ENCODE measurements around the gene SNRPD3. TPM values are rescaled to one million over a fixed set of nuclear protein-coding genes. Genes with fewer than 3 reads are reported as not detected.

The SNRPD3 gene
- total RNA-seq, 1 donor, result 57.5 TPM

DNA sequence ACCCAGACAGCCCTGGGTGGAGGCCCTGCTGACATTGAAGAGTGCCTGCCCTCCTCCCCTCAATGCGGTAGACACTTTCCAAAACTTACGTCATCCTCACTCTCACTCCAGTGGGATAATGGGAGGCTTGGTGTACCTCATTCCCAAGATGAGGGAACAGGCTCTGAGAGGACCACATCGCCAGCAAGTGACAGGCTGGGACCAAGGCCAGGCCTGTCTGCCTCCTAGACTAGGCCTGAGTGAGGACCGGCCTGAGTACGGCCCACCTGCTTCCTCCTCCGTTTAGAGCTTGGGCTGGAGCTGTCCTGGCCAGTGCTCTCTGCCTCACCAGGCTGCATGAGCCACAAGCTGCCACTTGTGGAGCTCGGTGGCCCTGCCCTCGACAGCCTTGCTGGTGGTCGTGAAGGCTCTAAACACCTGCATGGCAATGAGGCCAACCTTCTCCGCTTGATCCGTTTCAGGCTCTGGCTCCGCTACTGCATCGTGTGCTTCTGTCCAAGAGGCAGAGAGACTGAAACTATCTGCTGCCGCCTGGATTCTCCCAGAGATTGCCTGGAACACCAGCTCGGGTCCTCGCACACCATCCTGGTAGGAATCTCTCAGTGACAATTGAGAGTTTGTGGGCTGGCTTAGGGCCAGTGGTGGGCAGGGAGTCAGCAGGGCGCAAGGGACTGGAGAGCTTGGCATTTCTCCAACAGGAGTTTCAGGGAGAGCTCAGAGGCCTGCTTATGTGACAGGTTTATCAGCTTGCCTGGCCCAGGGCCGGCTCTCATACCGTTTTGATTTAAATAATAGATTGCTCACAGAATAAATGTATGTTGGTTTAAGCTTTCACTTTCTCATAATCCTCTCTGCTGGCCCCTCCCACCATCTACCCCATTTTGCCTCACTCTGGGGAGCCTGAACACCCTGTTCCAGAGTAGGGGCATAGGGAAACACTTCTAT lies 27.7 kb downstream of the SNRPD3 start:
- Histone ChIP-seq H3K79me2 (ENCODE audit: insufficient read depth, low read length) (no peaks in the 10 kb centered on the region), H2AFZ (ENCODE audit: low read length) (no peak overlapping the region), H3K4me2 (ENCODE audit: insufficient read depth, low read length) (peak overlapping the region; percentile 64), H3K27ac (ENCODE audit: low read depth, low read length) (no peak overlapping the region), H3K9me3 (ENCODE audit: low read depth, low read length) (no peaks in the 10 kb centered on the region), H3K4me3 (ENCODE audit: insufficient read depth, low read length) (no peak overlapping the region), H3K27me3 (ENCODE audit: insufficient read depth, low read length) (no peaks in the 10 kb centered on the region), H3K36me3 (ENCODE audit: insufficient read depth, low read length) (peaks cover 2% of the 10 kb centered on the region), H3K4me1 (ENCODE audit: insufficient read depth, low read length) (peaks cover 15% of the 10 kb centered on the region), H4K20me1 (ENCODE audit: insufficient read depth, low read length) (no peaks in the 10 kb centered on the region)
- TF ChIP-seq, protein P1, sequence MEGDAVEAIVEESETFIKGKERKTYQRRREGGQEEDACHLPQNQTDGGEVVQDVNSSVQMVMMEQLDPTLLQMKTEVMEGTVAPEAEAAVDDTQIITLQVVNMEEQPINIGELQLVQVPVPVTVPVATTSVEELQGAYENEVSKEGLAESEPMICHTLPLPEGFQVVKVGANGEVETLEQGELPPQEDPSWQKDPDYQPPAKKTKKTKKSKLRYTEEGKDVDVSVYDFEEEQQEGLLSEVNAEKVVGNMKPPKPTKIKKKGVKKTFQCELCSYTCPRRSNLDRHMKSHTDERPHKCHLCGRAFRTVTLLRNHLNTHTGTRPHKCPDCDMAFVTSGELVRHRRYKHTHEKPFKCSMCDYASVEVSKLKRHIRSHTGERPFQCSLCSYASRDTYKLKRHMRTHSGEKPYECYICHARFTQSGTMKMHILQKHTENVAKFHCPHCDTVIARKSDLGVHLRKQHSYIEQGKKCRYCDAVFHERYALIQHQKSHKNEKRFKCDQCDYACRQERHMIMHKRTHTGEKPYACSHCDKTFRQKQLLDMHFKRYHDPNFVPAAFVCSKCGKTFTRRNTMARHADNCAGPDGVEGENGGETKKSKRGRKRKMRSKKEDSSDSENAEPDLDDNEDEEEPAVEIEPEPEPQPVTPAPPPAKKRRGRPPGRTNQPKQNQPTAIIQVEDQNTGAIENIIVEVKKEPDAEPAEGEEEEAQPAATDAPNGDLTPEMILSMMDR (IDR thresholded peaks at IDR 0.05; ENCODE audit: extremely low read depth, low read depth, low read length), result no peak
- DNase-seq (ENCODE audit: insufficient read length, low spot score, missing footprints), result peak; percentile 81

DNA sequence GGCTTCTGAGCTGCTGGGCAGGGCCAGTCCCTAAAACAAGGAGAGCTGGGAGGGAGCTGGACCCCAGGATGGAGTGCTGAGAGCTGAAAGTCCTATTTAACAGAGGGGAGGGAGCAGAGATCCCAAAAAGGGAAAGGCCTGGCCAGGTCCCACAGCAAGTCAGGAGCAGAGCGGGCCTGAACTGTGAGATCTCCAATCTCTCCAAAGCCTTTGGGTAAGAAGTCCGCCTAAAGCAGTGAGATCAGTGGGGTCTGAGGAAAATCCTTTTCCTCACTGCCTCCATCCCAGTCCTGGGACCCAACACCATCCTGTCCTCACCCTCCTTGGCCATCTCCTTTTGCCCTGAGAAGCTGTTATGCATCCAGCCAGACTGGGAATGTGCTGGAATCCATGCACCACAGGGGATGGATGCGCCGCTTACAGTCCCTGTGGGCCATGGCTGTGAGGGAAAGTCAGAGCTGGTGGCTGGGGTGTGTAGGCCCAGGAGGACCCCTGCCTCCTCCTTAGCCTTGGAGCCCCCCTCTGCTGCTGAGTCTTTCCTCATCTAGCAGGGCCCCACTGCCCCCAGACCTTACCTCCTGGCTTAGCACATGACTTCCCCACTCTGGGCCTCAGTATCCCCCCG lies 28.5 kb downstream of the SNRPD3 start:
- peaks cover 15% of the 10 kb centered on the region for H3K4me1 ChIP-seq (ENCODE audit: insufficient read depth, low read length)
- no peak overlapping the region for H3K27ac ChIP-seq (ENCODE audit: low read depth, low read length)
- TF ChIP-seq, protein P1 (IDR thresholded peaks at IDR 0.05; ENCODE audit: extremely low read depth, low read depth, low read length), result no peak
- H3K79me2 ChIP-seq (ENCODE audit: insufficient read depth, low read length), result no peaks in the 10 kb centered on the region
- H3K4me2 ChIP-seq (ENCODE audit: insufficient read depth, low read length), result peak overlapping the region; percentile 64
- H3K36me3 ChIP-seq (ENCODE audit: insufficient read depth, low read length), result no peaks in the 10 kb centered on the region
- H2AFZ ChIP-seq (ENCODE audit: low read length), result no peak overlapping the region
- no peak overlapping the region for H3K4me3 ChIP-seq (ENCODE audit: insufficient read depth, low read length)
- DNase-seq (ENCODE audit: insufficient read length, low spot score, missing footprints), result no peak
- H4K20me1 ChIP-seq (ENCODE audit: insufficient read depth, low read length), result no peaks in the 10 kb centered on the region
- no peaks in the 10 kb centered on the region for H3K27me3 ChIP-seq (ENCODE audit: insufficient read depth, low read length)
- no peaks in the 10 kb centered on the region for H3K9me3 ChIP-seq (ENCODE audit: low read depth, low read length)

DNA sequence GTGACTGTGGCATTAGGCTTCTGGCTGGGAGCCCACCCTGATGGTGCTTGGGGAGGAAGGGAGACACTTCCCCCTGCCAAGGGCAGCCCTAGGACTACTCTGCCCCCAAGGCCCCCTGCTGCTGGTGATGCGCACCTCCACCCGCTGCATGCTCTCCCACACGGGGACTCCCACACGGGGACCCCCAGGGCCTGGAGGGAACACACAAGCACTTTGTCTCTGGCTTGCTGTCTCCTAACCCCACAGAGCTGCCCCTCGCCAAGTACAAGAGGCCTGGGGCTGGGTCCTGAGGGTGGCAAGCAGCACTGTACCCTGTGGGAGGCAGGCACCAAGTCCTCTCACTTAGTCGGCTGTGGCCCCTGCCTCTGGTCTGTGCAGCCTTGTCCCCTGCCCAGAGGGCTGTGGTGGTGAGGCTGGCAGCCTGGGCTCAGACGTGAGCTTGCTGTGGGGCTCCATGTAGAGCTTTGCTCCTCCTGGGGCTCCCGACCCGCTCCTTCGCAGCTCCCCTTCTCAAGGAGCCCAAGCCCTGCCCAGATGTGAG lies 29.1 kb downstream of the SNRPD3 start:
- H3K4me3 ChIP-seq (ENCODE audit: insufficient read depth, low read length), result no peak overlapping the region
- no peak overlapping the region for H3K4me2 ChIP-seq (ENCODE audit: insufficient read depth, low read length)
- TF ChIP-seq, protein P1 (IDR thresholded peaks at IDR 0.05; ENCODE audit: extremely low read depth, low read depth, low read length), result no peak
- H4K20me1 ChIP-seq (ENCODE audit: insufficient read depth, low read length), result no peaks in the 10 kb centered on the region
- no peak overlapping the region for H3K27ac ChIP-seq (ENCODE audit: low read depth, low read length)
- H3K79me2 ChIP-seq (ENCODE audit: insufficient read depth, low read length), result no peaks in the 10 kb centered on the region
- peaks cover 13% of the 10 kb centered on the region for H3K4me1 ChIP-seq (ENCODE audit: insufficient read depth, low read length)
- H2AFZ ChIP-seq (ENCODE audit: low read length), result no peak overlapping the region
- no peaks in the 10 kb centered on the region for H3K27me3 ChIP-seq (ENCODE audit: insufficient read depth, low read length)
- no peaks in the 10 kb centered on the region for H3K36me3 ChIP-seq (ENCODE audit: insufficient read depth, low read length)
- no peaks in the 10 kb centered on the region for H3K9me3 ChIP-seq (ENCODE audit: low read depth, low read length)
- no peak for DNase-seq (ENCODE audit: insufficient read length, low spot score, missing footprints)

DNA sequence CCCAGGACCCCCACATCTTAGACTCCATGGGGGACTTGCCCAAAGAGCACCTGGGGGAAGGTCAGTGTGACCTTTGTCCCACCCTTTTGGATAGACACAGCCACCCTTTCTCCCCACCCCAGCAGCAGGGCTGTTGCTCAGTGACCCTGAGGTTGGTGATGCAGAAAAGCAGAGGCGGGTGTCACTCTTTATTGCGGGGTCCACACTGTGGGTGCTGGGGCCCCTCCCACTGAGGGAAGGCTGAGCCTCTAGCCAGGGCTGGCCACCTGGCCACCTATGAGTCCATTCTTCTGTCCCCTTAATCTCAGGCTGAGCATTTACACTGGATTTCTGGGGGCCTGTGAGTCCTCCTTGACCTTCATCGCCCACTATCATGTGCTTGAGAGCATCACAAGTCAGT lies 29.7 kb downstream of the SNRPD3 start:
- Histone ChIP-seq H3K79me2 (ENCODE audit: insufficient read depth, low read length) (no peaks in the 10 kb centered on the region), H3K4me2 (ENCODE audit: insufficient read depth, low read length) (no peak overlapping the region), H3K27me3 (ENCODE audit: insufficient read depth, low read length) (no peaks in the 10 kb centered on the region), H4K20me1 (ENCODE audit: insufficient read depth, low read length) (no peaks in the 10 kb centered on the region), H3K9me3 (ENCODE audit: low read depth, low read length) (no peaks in the 10 kb centered on the region), H3K4me3 (ENCODE audit: insufficient read depth, low read length) (no peak overlapping the region), H3K27ac (ENCODE audit: low read depth, low read length) (no peak overlapping the region), H3K36me3 (ENCODE audit: insufficient read depth, low read length) (no peaks in the 10 kb centered on the region), H2AFZ (ENCODE audit: low read length) (no peak overlapping the region), H3K4me1 (ENCODE audit: insufficient read depth, low read length) (peaks cover 10% of the 10 kb centered on the region)
- peak; percentile 55 for DNase-seq (ENCODE audit: insufficient read length, low spot score, missing footprints)
- TF ChIP-seq, protein P1 (IDR thresholded peaks at IDR 0.05; ENCODE audit: extremely low read depth, low read depth, low read length), result no peak
